GM18951 (cell line): ENCODE results near the gene CCDC174.

Experiments
- POLR2A ChIP-seq: IDR thresholded peaks from 4 replicates; pipeline ENCODE4 v1.6.1; 2011; ENCODE audit warnings: mild to moderate bottlenecking; ENCODE audit not compliant: insufficient read length, insufficient read depth; ENCODE audit errors: extremely low read depth
- in situ Hi-C: fragments of 300-500 bp; cut with MboI; formaldehyde crosslinking; loops from one replicate; pipeline ENCODE4 v1.12.0; 2022; ENCODE audit warnings: low sequenced_read_pairs, mixed read lengths, inconsistent platforms; ENCODE audit not compliant: unreplicated experiment

The CCDC174 gene

DNA sequence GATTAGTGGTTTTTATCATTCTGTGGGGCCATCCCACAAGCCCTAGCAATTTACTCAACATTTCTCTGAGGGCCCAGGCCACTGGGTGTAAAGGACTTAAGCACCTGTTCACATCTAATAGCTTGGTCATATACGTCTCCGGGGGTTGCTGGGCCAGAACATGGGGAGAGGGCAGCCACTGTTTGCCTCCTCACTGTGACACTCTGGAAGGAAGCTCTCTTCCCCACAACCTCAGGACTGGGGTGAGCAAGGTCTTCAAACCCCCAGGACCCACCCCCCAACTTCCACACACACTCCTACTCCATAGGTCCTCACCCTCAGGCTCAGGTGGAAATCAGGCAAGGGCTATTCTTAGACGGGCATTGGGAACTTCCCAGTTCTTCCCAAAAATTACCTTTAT lies 52.2 kb downstream of the CCDC174 start:
- in situ Hi-C loops = no loop called here
- TF ChIP-seq POLR2A = no peak

GRCh38 chr3:14706096-14706495 lies 54.5 kb downstream of the CCDC174 start:
- no peak for TF ChIP-seq POLR2A
- in situ Hi-C loops = no loop called here

DNA sequence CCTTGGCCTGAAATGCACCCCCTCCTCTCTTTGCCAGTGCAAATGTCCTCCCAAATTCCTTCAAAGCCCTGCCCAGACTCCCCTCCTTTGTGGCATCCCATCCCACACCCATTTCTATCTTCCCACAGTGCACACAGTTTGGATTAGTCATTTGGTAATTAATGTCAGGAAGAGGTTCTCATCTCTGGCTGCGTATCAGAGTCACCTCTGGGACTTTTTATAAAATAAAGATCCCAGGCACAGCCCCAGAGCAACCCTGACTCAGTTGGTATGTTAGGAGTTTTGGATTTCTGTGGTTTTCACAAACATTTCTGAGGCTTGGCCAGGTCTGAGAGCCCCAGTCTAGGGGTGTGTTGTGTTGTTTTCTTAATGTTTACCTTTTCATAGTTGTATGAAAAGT lies 65.0 kb downstream of the CCDC174 start:
- in situ Hi-C loops = no loop called here
- no peak for TF ChIP-seq POLR2A

- in situ Hi-C loops = no loop called here
- no peak for TF ChIP-seq POLR2A
Observed at GRCh38 chr3:14717307-14717706, 65.7 kb downstream of the CCDC174 start.

- no peak for TF ChIP-seq POLR2A
- in situ Hi-C loops = no loop called here
Observed at GRCh38 chr3:14718539-14718938, 67.0 kb downstream of the CCDC174 start.

DNA sequence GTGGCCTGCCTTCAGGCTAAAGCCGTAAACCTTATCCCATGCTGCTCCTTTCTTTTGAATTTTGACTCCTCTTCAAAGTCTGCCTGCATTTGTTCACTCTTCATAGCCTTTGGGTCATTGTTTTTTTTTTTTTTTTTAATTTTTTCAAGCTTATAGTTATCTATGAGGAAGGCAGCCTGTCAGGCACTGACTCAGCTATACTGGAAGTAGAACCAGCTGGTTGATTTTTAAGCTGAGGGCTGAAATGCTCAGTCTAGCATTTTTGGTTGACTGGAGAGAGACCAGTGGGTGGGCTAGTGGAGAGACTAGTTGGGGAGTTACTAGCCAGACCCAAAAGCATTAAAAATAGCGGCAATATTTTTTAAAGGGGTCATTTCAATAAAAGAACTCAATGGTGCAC lies 67.4 kb downstream of the CCDC174 start:
- TF ChIP-seq POLR2A = no peak
- in situ Hi-C loops = no loop called here

GRCh38 chr3:14721126-14721864 lies 69.7 kb downstream of the CCDC174 start:
- in situ Hi-C loops = no loop called here
- no peak for TF ChIP-seq POLR2A
